GM12878 (cell line): ENCODE data around the gene SIT1. TPM values are rescaled to one million over a fixed set of nuclear protein-coding genes. Genes with fewer than 3 reads are reported as not detected.

ENCODE experiments used
- ATAC-seq: fragments of 200-7000 bp; cut with Tn5 transposase; 3 replicates; pipeline ENCODE4 v1.9.1; 2020; ENCODE audit warnings: mild to moderate bottlenecking, moderate library complexity
- BruUV-seq: library from RNA; stranded (reverse); fragments of 400-500 nt; replicated peaks from 2 replicates; lab custom pipeline; 2021; lab: Mats Ljungman, UMichigan
- CTCF ChIA-PET: fragments of 300-600 bp; sonication (Branson Sonifier 250); formaldehyde crosslinking; extraction: SDS; loops from one replicate; lab custom pipeline; 2021; ENCODE audit warnings: inconsistent platforms; lab: Yijun Ruan, JAX
- POLR2A ChIA-PET: fragments of 350-600 bp; formaldehyde crosslinking; extraction: SDS; loops from one replicate; lab custom pipeline; 2021; ENCODE audit warnings: inconsistent platforms; lab: Charles Lee
- RAD21 ChIA-PET: fragments of 300-600 bp; sonication (Branson Sonifier 250); formaldehyde crosslinking; loops from one replicate; lab custom pipeline; 2023; ENCODE audit warnings: antibody characterized with exemption; ENCODE audit not compliant: unreplicated experiment; lab: Charles Lee
- SMC1A ChIA-PET: fragments of 300-600 bp; sonication (Branson Sonifier 250); formaldehyde crosslinking; loops from one replicate; lab custom pipeline; 2023; ENCODE audit not compliant: unreplicated experiment, uncharacterized antibody; lab: Charles Lee
- DNase-seq: peaks from one replicate; pipeline ENCODE4 v3.0.0-alpha.2; 2011; ENCODE audit warnings: low read depth, low spot score
- FAIRE-seq: peaks from 3 replicates; lab custom pipeline; 2011; peaks lifted over from hg19 to GRCh38; lab: Jason Lieb, UNC
- H2AFZ ChIP-seq: 2 replicates; pipeline ENCODE4 v1.6.0; 2011; ENCODE audit warnings: low read depth, low read length, control low read depth; ENCODE audit not compliant: control insufficient read depth
- H3K27ac ChIP-seq: 2 replicates; pipeline ENCODE4 v1.5.1; 2011; ENCODE audit warnings: control low read depth; ENCODE audit not compliant: control insufficient read depth, insufficient read depth
- H3K27me3 ChIP-seq, 2 experiments: replicated peaks in 1 of 2; 2 replicates each; pipeline versions ENCODE4 v1.6.0 to v1.6.1; 2011; ENCODE audit warnings: low read length in 1 of 2; ENCODE audit not compliant: control insufficient read depth in 2 of 2, insufficient read depth in 2 of 2
- H3K36me3 ChIP-seq, 2 experiments: 2 replicates each; pipeline ENCODE4 v1.5.1; 2011; ENCODE audit warnings: low read length in 1 of 2; ENCODE audit not compliant: control insufficient read depth in 2 of 2, insufficient read depth in 2 of 2
- H3K4me1 ChIP-seq: 2 replicates; pipeline ENCODE4 v1.6.1; 2011; ENCODE audit warnings: mild to moderate bottlenecking, low read length, moderate library complexity, mixed read lengths; ENCODE audit not compliant: control insufficient read depth, insufficient read depth
- H3K4me2 ChIP-seq: 2 replicates; pipeline ENCODE4 v1.6.0; 2011; ENCODE audit warnings: control low read depth; ENCODE audit not compliant: control insufficient read depth, insufficient read depth
- H3K4me3 ChIP-seq: fragments of 200-600 bp; sonication (generic); 2 replicates; pipeline ENCODE4 v1.5.1; 2016
- H3K79me2 ChIP-seq: 2 replicates; pipeline ENCODE4 v1.6.0; 2011; ENCODE audit warnings: low read length; ENCODE audit not compliant: control insufficient read depth, insufficient read depth
- H3K9ac ChIP-seq: 2 replicates; pipeline ENCODE4 v1.8.0; 2011; ENCODE audit warnings: low read length, control low read depth, mixed read lengths; ENCODE audit not compliant: control insufficient read depth, insufficient read depth
- H3K9me3 ChIP-seq: replicated peaks from 3 replicates; pipeline ENCODE4 v1.5.1; 2011; ENCODE audit warnings: mild to moderate bottlenecking, low read length; ENCODE audit not compliant: control insufficient read depth, insufficient read depth
- H4K20me1 ChIP-seq: 2 replicates; pipeline ENCODE4 v1.6.0; 2011; ENCODE audit not compliant: control insufficient read depth, insufficient read depth
- BHLHE40 ChIP-seq, 2 experiments: fragments of 450-650 bp in 1 of 2; IDR thresholded peaks; 2 replicates each; pipeline ENCODE4 v1.6.1; 2011 to 2017; ENCODE audit warnings: low read depth in 2 of 2, borderline replicate concordance in 1 of 2, improper control_type of control experiment in 1 of 2, low read length in 1 of 2, mild to moderate bottlenecking in 1 of 2
- GATAD2B ChIP-seq: fragments of 450-650 bp; conservative IDR thresholded peaks from 2 replicates; pipeline ENCODE4 v1.6.1; 2017; ENCODE audit warnings: low read depth, mild to moderate bottlenecking, moderate library complexity
- MYB ChIP-seq: fragments of 150-350 bp; IDR thresholded peaks from 2 replicates; pipeline ENCODE4 v1.6.1; 2014; ENCODE audit warnings: mild to moderate bottlenecking, low read depth, low read length, borderline replicate concordance
- NFYA ChIP-seq: IDR thresholded peaks from 2 replicates; pipeline ENCODE4 v1.6.1; 2011; ENCODE audit warnings: low read depth, mild to moderate bottlenecking, low read length, improper control_type of control experiment, borderline replicate concordance
- PRDM15 ChIP-seq: fragments of 450-650 bp; formaldehyde crosslinking; IDR thresholded peaks from 2 replicates; pipeline ENCODE4 v1.4.0; 2020; ENCODE audit warnings: mild to moderate bottlenecking, moderate library complexity
- RB1 ChIP-seq: fragments of 450-650 bp; formaldehyde crosslinking; IDR thresholded peaks from 2 replicates; pipeline ENCODE4 v1.6.1; 2017; ENCODE audit warnings: mild to moderate bottlenecking, borderline replicate concordance
- WRNIP1 ChIP-seq: IDR thresholded peaks from 2 replicates; pipeline ENCODE4 v1.6.1; 2011; ENCODE audit warnings: low read depth, low read length, improper control_type of control experiment, borderline replicate concordance
- ZNF622 ChIP-seq: fragments of 450-650 bp; IDR thresholded peaks from 2 replicates; pipeline ENCODE4 v1.6.1; 2017; ENCODE audit warnings: mild to moderate bottlenecking, inconsistent platforms
- WGBS: methylation state at CpG from one replicate; pipeline ENCODE4 v1.1.6; 2016; ENCODE audit warnings: low lambda C conversion rate; ENCODE audit not compliant: insufficient replicate concordance, insufficient coverage; ENCODE audit errors: missing lambda C conversion rate; 5-methylcytosine and 5-hydroxymethylcytosine counted together
- in situ Hi-C: fragments of 300-500 bp; cut with MboI; formaldehyde crosslinking; loops from 9 replicates; pipeline ENCODE4 v1.14.3; 2018; ENCODE audit warnings: mixed read lengths
- intact Hi-C: fragments of 100-400 bp; cut with micrococcal nuclease; formaldehyde crosslinking; loops from one replicate; pipeline ENCODE4 v1.14.2; 2022; ENCODE audit not compliant: unreplicated experiment
- polyA plus RNA-seq, 11 experiments: library from polyadenylated mRNA; depleted of rRNA in 4 of 11; unstranded in 6 of 11; stranded (reverse) in 5 of 11; fragments of >200 nt; fragmentation: Nextera tagmentation in 4 of 11; fragmentation: Illumina TruSeq in 1 of 11; extraction: Ambion mirVana in 4 of 11; extraction: Trizol in 1 of 11; gene quantifications; 1 replicate in 1 of 11; 2 replicates in 10 of 11; pipeline versions ENCODE4 v1.2.1 to v1.2.3, GENCODE V29; 2011 to 2016; ENCODE audit warnings: inconsistent platforms in 2 of 11, missing spikeins in 2 of 11, low read depth in 1 of 11
- total RNA-seq, 4 experiments: library from RNA; depleted of rRNA in 3 of 4; stranded (reverse); fragments of >200 nt in 3 of 4; fragmentation: Illumina TruSeq in 1 of 4; extraction: Trizol in 1 of 4; gene quantifications; 2 replicates each; pipeline versions ENCODE4 v1.2.1 to v1.2.3, GENCODE V29; 2013 to 2021
- TF ChIP-seq, protein P1 (sequence below): fragments of 150-350 bp; IDR thresholded peaks from 2 replicates; pipeline ENCODE4 v1.6.1; 2016; ENCODE audit warnings: low read depth, low read length

The SIT1 gene
- total and polyA plus RNA-seq, 10 of the 15 experiments (the other 5 are each of a cell fraction or from before 2014, with no cell fraction given), result 0.97 to 137 (median 59.7) TPM

GRCh38 chr9:35682051-35682450 is 31.3 kb upstream of the SIT1 start:
- H2AFZ ChIP-seq, result no peak overlapping the region
- no peak overlapping the region for H3K4me2 ChIP-seq
- no peaks in the 10 kb centered on the region for H3K9me3 ChIP-seq
- no peak overlapping the region for H3K9ac ChIP-seq
- ChIA-PET CTCF (interaction anchor here (5.0 kb wide), 1 partner anchor 14 kb away, joined by 39 read pairs; no protein-coding TSS in a partner anchor), RAD21 (no interaction called here), POLR2A (interaction anchor here (0.6 to 1.5 kb wide), 2 partner anchors 13 to 84 kb away, joined by 3 read pairs; no protein-coding TSS in a partner anchor), SMC1A (no interaction called here)
- no peaks in the 10 kb centered on the region for H3K79me2 ChIP-seq
- FAIRE-seq (no peak), DNase-seq (no peak), ATAC-seq (no peak)
- intact Hi-C loops, result no loop called here
- H3K36me3 ChIP-seq, result no peaks in the 10 kb centered on the region
- peaks cover 8% of the 10 kb centered on the region for H3K4me1 ChIP-seq
- H3K4me3 ChIP-seq, result no peak overlapping the region
- no peak overlapping the region for H3K27ac ChIP-seq
- TF ChIP-seq GATAD2B (no peak), WRNIP1 (no peak), MYB (no peak), NFYA (no peak), PRDM15 (CRISPR knock-in tag) (no peak), BHLHE40 (IDR thresholded peaks at IDR 0.05; ENCODE audit: borderline replicate concordance in 1 of 2, low read depth in 2 of 2, low read length in 1 of 2) (no peak), RB1 (no peak), ZNF622 (no peak)
- TF ChIP-seq, protein P1, sequence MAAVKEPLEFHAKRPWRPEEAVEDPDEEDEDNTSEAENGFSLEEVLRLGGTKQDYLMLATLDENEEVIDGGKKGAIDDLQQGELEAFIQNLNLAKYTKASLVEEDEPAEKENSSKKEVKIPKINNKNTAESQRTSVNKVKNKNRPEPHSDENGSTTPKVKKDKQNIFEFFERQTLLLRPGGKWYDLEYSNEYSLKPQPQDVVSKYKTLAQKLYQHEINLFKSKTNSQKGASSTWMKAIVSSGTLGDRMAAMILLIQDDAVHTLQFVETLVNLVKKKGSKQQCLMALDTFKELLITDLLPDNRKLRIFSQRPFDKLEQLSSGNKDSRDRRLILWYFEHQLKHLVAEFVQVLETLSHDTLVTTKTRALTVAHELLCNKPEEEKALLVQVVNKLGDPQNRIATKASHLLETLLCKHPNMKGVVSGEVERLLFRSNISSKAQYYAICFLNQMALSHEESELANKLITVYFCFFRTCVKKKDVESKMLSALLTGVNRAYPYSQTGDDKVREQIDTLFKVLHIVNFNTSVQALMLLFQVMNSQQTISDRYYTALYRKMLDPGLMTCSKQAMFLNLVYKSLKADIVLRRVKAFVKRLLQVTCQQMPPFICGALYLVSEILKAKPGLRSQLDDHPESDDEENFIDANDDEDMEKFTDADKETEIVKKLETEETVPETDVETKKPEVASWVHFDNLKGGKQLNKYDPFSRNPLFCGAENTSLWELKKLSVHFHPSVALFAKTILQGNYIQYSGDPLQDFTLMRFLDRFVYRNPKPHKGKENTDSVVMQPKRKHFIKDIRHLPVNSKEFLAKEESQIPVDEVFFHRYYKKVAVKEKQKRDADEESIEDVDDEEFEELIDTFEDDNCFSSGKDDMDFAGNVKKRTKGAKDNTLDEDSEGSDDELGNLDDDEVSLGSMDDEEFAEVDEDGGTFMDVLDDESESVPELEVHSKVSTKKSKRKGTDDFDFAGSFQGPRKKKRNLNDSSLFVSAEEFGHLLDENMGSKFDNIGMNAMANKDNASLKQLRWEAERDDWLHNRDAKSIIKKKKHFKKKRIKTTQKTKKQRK, result no peak
- H4K20me1 ChIP-seq, result no peaks in the 10 kb centered on the region
- in situ Hi-C loops, result no loop called here
- no TSS peak for BruUV-seq
- H3K27me3 ChIP-seq, result no peaks in the 10 kb centered on the region; a peak in 2 of 4 replicates
- 35% methylated on average over 6 of the region's 6 CpGs for WGBS
